Midbrain (tissue), 1 donor: Measurements from ENCODE around the gene RSPH10B.
"Not testable (repeated sequence)": the region's sequence is repeated elsewhere in the genome, so short reads cannot be mapped to it uniquely, and the experiment has no call there.

Source experiments
- DNase-seq: peaks from one replicate; lab custom pipeline; 2025; lab: John Stamatoyannopoulos, UW

Gene RSPH10B

GRCh38 chr7:5926263-5926870 is 44.1 kb downstream of the RSPH10B start:
- DNase-seq, result not testable (repeated sequence)

- DNase-seq, result not testable (repeated sequence)
Measured at GRCh38 chr7:5924630-5925029, 45.9 kb downstream of the RSPH10B start.

GRCh38 chr7:5924180-5924579 is 46.3 kb downstream of the RSPH10B start:
- DNase-seq, result not testable (repeated sequence)

GRCh38 chr7:5916529-5916928 is 54.0 kb downstream of the RSPH10B start:
- DNase-seq, result not testable (repeated sequence)

GRCh38 chr7:5908835-5909234 is 61.7 kb downstream of the RSPH10B start:
- not testable (repeated sequence) for DNase-seq

- DNase-seq, result not testable (repeated sequence)
Measured at GRCh38 chr7:5904726-5905125, 65.8 kb downstream of the RSPH10B start.

GRCh38 chr7:5903002-5903401 is 67.5 kb downstream of the RSPH10B start:
- not testable (repeated sequence) for DNase-seq

- peak; percentile 82 for DNase-seq
Measured at GRCh38 chr7:5898480-5899224, 71.8 kb downstream of the RSPH10B start, which contains the start of gene CCZ1. CCZ1 (plus strand) TSS chr7:5898733; CDS start chr7:5898800, 67 bp downstream.

- DNase-seq, result peak; percentile 38
Measured at GRCh38 chr7:5897369-5897919, 73.0 kb downstream of the RSPH10B start.

GRCh38 chr7:5892498-5892897 is 78.0 kb downstream of the RSPH10B start:
- DNase-seq, result no peak

GRCh38 chr7:5890244-5890643 is 80.2 kb downstream of the RSPH10B start:
- not testable (repeated sequence) for DNase-seq

GRCh38 chr7:5888021-5888420 is 82.5 kb downstream of the RSPH10B start:
- DNase-seq, result not testable (repeated sequence)

- DNase-seq, result not testable (repeated sequence)
Measured at GRCh38 chr7:5884431-5884830, 86.1 kb downstream of the RSPH10B start.

GRCh38 chr7:5880106-5880505 is 90.4 kb downstream of the RSPH10B start:
- DNase-seq, result peak; percentile 16

- not testable (repeated sequence) for DNase-seq
Measured at GRCh38 chr7:5879591-5879990, 90.9 kb downstream of the RSPH10B start.
